Measurements from ENCODE around the gene CRIM1. TPM values are rescaled to one million over a fixed set of nuclear protein-coding genes. Genes with fewer than 3 reads are reported as not detected.
A peak's percentile ranks its signal among the peaks of the same experiment; 100 is the strongest.

The CRIM1 gene
- total RNA-seq, 4 donors from 2014 or later = 93.2 to 194 (median 119) TPM

GRCh38 chr2:36574560-36574959 lies 219.0 kb downstream of the CRIM1 start:
- intact Hi-C loops (cut with DNase I; ENCODE audit: low total_unique reads) (no loop called here), in situ Hi-C loops (cut with MboI; ENCODE audit: low sequenced_read_pairs in 4 of 4) (no loop called here)
- Histone ChIP-seq H3K9me3 (no peaks in the 10 kb centered on the region), H3K4me1 (peaks cover 38 to 59% of the 10 kb centered on the region in 2 donors), H3K27me3 (no peaks in the 10 kb centered on the region), H3K27ac (peak overlapping the region in 3 of 4 donors; percentile 48 to 97 (median 69)), H3K4me3 (no peak overlapping the region), H3K36me3 (peaks cover 0 to 28% of the 10 kb centered on the region in 2 donors)
- TF ChIP-seq POLR2A (IDR thresholded peaks at IDR 0.05) = no peak
- no peak for TF ChIP-seq CTCF (IDR thresholded peaks at IDR 0.05 in 4 of 5, conservative IDR thresholded peaks at IDR 0.05 in 1 of 5)
- DNase-seq = no peak
- ATAC-seq = no peak

GRCh38 chr2:36577884-36578283 lies 222.3 kb downstream of the CRIM1 start:
- TF ChIP-seq POLR2A (IDR thresholded peaks at IDR 0.05) (no peak), CTCF (IDR thresholded peaks at IDR 0.05 in 4 of 5, conservative IDR thresholded peaks at IDR 0.05 in 1 of 5) (no peak)
- H3K27me3 ChIP-seq = no peaks in the 10 kb centered on the region
- in situ Hi-C loops (cut with MboI; ENCODE audit: low sequenced_read_pairs in 4 of 4) (no loop called here), intact Hi-C loops (cut with DNase I; ENCODE audit: low total_unique reads) (no loop called here)
- H3K4me1 ChIP-seq = peaks cover 44 to 65% of the 10 kb centered on the region in 2 donors
- H3K27ac ChIP-seq = peak overlapping the region; percentile 79 to 97 (median 84)
- ATAC-seq (peak in 1 of 2 donors; percentile 53), DNase-seq (no peak)
- no peaks in the 10 kb centered on the region for H3K9me3 ChIP-seq
- H3K4me3 ChIP-seq = no peak overlapping the region
- H3K36me3 ChIP-seq = peaks cover 0 to 43% of the 10 kb centered on the region in 2 donors

GRCh38 chr2:36578343-36579296 lies 223.0 kb downstream of the CRIM1 start:
- DNase-seq (no peak), ATAC-seq (no peak)
- peaks cover 45 to 65% of the 10 kb centered on the region in 2 donors for H3K4me1 ChIP-seq
- intact Hi-C loops (cut with DNase I; ENCODE audit: low total_unique reads) = no loop called here
- H3K4me3 ChIP-seq = no peak overlapping the region
- peak overlapping the region; percentile 79 to 97 (median 84) for H3K27ac ChIP-seq
- TF ChIP-seq POLR2A (IDR thresholded peaks at IDR 0.05) (no peak), CTCF (IDR thresholded peaks at IDR 0.05 in 4 of 5, conservative IDR thresholded peaks at IDR 0.05 in 1 of 5) (no peak)
- H3K27me3 ChIP-seq = no peaks in the 10 kb centered on the region
- H3K36me3 ChIP-seq = peaks cover 0 to 43% of the 10 kb centered on the region in 2 donors
- no peaks in the 10 kb centered on the region for H3K9me3 ChIP-seq
- in situ Hi-C loops (cut with MboI; ENCODE audit: low sequenced_read_pairs in 4 of 4) = no loop called here

- no peak for TF ChIP-seq CTCF (IDR thresholded peaks at IDR 0.05 in 4 of 5, conservative IDR thresholded peaks at IDR 0.05 in 1 of 5)
- no peak for TF ChIP-seq POLR2A (IDR thresholded peaks at IDR 0.05)
- Histone ChIP-seq H3K9me3 (no peaks in the 10 kb centered on the region), H3K4me3 (no peak overlapping the region), H3K27ac (peak overlapping the region; percentile 79 to 97 (median 84)), H3K4me1 (peaks cover 51 to 64% of the 10 kb centered on the region in 2 donors), H3K36me3 (peaks cover 0 to 43% of the 10 kb centered on the region in 2 donors), H3K27me3 (no peaks in the 10 kb centered on the region)
- no peak for DNase-seq
- in situ Hi-C loops (cut with MboI; ENCODE audit: low sequenced_read_pairs in 4 of 4) (no loop called here), intact Hi-C loops (cut with DNase I; ENCODE audit: low total_unique reads) (no loop called here)
- no peak for ATAC-seq
These were observed 223.7 kb downstream of the CRIM1 start for GRCh38 chr2:36579297-36579664.
